WTC11 (cell line): ENCODE data around the gene ZFR2.

ENCODE experiments used
- ATF3 ChIP-seq: sonication (generic); formaldehyde crosslinking; conservative IDR thresholded peaks from 2 replicates; pipeline ENCODE4 v1.8.1; 2022; ENCODE audit warnings: mild to moderate bottlenecking, missing genetic modification reagents
- CREM ChIP-seq: sonication (generic); formaldehyde crosslinking; IDR thresholded peaks from 2 replicates; pipeline ENCODE4 v1.8.1; 2022; ENCODE audit warnings: mild to moderate bottlenecking, missing genetic modification reagents, moderate library complexity
- CTCF ChIP-seq: fragments of 200-600 bp; IDR thresholded peaks from 2 replicates; pipeline ENCODE4 v1.8.0; 2022; ENCODE audit warnings: antibody characterized with exemption
- MAX ChIP-seq: sonication (generic); formaldehyde crosslinking; IDR thresholded peaks from 2 replicates; pipeline ENCODE4 v1.8.0; 2022; ENCODE audit warnings: mild to moderate bottlenecking, missing genetic modification reagents
- NFYB ChIP-seq: sonication (generic); formaldehyde crosslinking; conservative IDR thresholded peaks from 2 replicates; pipeline ENCODE4 v1.8.0; 2022; ENCODE audit warnings: low read depth, missing genetic modification reagents
- SP1 ChIP-seq: sonication (generic); formaldehyde crosslinking; conservative IDR thresholded peaks from 2 replicates; pipeline ENCODE4 v1.8.1; 2022; ENCODE audit warnings: missing genetic modification reagents
- TCF7 ChIP-seq: sonication (generic); formaldehyde crosslinking; IDR thresholded peaks from 2 replicates; pipeline ENCODE4 v1.8.0; 2022; ENCODE audit warnings: mild to moderate bottlenecking, low read depth, missing genetic modification reagents, moderate library complexity
- ZBTB43 ChIP-seq: sonication (generic); formaldehyde crosslinking; IDR thresholded peaks from 2 replicates; pipeline ENCODE4 v1.8.1; 2023; ENCODE audit warnings: mild to moderate bottlenecking, missing genetic modification reagents

GRCh38 chr19:3837922-3838321 lies 30.9 kb downstream of the ZFR2 start:
- TF ChIP-seq NFYB (CRISPR knock-in tag) (no peak), ATF3 (CRISPR knock-in tag) (no peak), CTCF (no peak), ZBTB43 (CRISPR knock-in tag) (no peak), SP1 (no peak), MAX (CRISPR knock-in tag) (no peak), CREM (CRISPR knock-in tag) (no peak), TCF7 (no peak)
